HG02798 (cell line): ENCODE measurements around the gene SDC1.
"Not testable (repeated sequence)": the region's sequence is repeated elsewhere in the genome, so short reads cannot be mapped to it uniquely, and the experiment has no call there.

Source experiments
- ATAC-seq: cut with Tn5 transposase; IDR thresholded peaks from one replicate; pipeline ENCODE4 v1.9.1; 2021; ENCODE audit warnings: mild to moderate bottlenecking; ENCODE audit not compliant: unreplicated experiment, poor library complexity

SDC1 gene

GRCh38 chr2:20224716-20225293 lies at the start of gene SDC1:
TSS of gene SDC1 (minus strand) at chr2:20225130. CDS start at chr2:20224867, 263 bp downstream.
- peak; percentile 27 for ATAC-seq

GRCh38 chr2:20273042-20273441 lies 48.1 kb upstream of the SDC1 start:
- ATAC-seq = no peak

GRCh38 chr2:20268317-20268716 lies 43.4 kb upstream of the SDC1 start:
- not testable (repeated sequence) for ATAC-seq

GRCh38 chr2:20267529-20267928 lies 42.6 kb upstream of the SDC1 start:
- ATAC-seq = no peak

- ATAC-seq = no peak
Measured at GRCh38 chr2:20264629-20265028, 39.7 kb upstream of the SDC1 start.

GRCh38 chr2:20257411-20257810 lies 32.5 kb upstream of the SDC1 start:
- ATAC-seq = no peak

GRCh38 chr2:20254731-20255130 lies 29.8 kb upstream of the SDC1 start:
- no peak for ATAC-seq

- no peak for ATAC-seq
Measured at GRCh38 chr2:20250436-20250835, 25.5 kb upstream of the SDC1 start.

- ATAC-seq = no peak
Measured at GRCh38 chr2:20249170-20249569, 24.2 kb upstream of the SDC1 start.

- no peak for ATAC-seq
Measured at GRCh38 chr2:20247084-20247483, 22.2 kb upstream of the SDC1 start.

GRCh38 chr2:20243637-20244036 lies 18.7 kb upstream of the SDC1 start:
- ATAC-seq = not testable (repeated sequence)

GRCh38 chr2:20242727-20243377 lies 17.9 kb upstream of the SDC1 start:
- no peak for ATAC-seq

GRCh38 chr2:20241973-20242726 lies 17.2 kb upstream of the SDC1 start:
- ATAC-seq = no peak

GRCh38 chr2:20240291-20240690 lies 15.4 kb upstream of the SDC1 start:
- ATAC-seq = not testable (repeated sequence)

- no peak for ATAC-seq
Measured at GRCh38 chr2:20236496-20236895, 11.6 kb upstream of the SDC1 start.

- no peak for ATAC-seq
Measured at GRCh38 chr2:20235655-20236305, 10.8 kb upstream of the SDC1 start.

- not testable (repeated sequence) for ATAC-seq
Measured at GRCh38 chr2:20234597-20234996, 9.7 kb upstream of the SDC1 start.

- no peak for ATAC-seq
Measured at GRCh38 chr2:20232837-20233207, 7.9 kb upstream of the SDC1 start.

- no peak for ATAC-seq
Measured at GRCh38 chr2:20231598-20232026, 6.7 kb upstream of the SDC1 start.

- no peak for ATAC-seq
Measured at GRCh38 chr2:20231159-20231558, 6.2 kb upstream of the SDC1 start.

GRCh38 chr2:20230114-20230425 lies 5.1 kb upstream of the SDC1 start:
- ATAC-seq = no peak
